Tibial nerve (tissue), 3 donors: ENCODE measurements around the gene EPHA6.

Experiments used
- POLR2A ChIP-seq, 2 donors: fragments of 450-650 bp; IDR thresholded peaks; one replicate each; pipeline ENCODE4 v1.6.1; 2017; ENCODE audit warnings: antibody characterized with exemption in 2 of 2, mild to moderate bottlenecking in 2 of 2, moderate library complexity in 2 of 2
- TF ChIP-seq, protein P1 (sequence below), 5 experiments: fragments of 200-600 bp in 3 of 5; fragments of 450-650 bp in 2 of 5; sonication (generic) in 3 of 5; IDR thresholded peaks; one replicate each; pipeline ENCODE4 v1.5.1; 2016 to 2019; ENCODE audit warnings: antibody characterized with exemption in 5 of 5, mild to moderate bottlenecking in 3 of 5, moderate library complexity in 2 of 5

GRCh38 chr3:97391167-97391566, 576.8 kb downstream of the EPHA6 start:
- TF ChIP-seq, protein P1, sequence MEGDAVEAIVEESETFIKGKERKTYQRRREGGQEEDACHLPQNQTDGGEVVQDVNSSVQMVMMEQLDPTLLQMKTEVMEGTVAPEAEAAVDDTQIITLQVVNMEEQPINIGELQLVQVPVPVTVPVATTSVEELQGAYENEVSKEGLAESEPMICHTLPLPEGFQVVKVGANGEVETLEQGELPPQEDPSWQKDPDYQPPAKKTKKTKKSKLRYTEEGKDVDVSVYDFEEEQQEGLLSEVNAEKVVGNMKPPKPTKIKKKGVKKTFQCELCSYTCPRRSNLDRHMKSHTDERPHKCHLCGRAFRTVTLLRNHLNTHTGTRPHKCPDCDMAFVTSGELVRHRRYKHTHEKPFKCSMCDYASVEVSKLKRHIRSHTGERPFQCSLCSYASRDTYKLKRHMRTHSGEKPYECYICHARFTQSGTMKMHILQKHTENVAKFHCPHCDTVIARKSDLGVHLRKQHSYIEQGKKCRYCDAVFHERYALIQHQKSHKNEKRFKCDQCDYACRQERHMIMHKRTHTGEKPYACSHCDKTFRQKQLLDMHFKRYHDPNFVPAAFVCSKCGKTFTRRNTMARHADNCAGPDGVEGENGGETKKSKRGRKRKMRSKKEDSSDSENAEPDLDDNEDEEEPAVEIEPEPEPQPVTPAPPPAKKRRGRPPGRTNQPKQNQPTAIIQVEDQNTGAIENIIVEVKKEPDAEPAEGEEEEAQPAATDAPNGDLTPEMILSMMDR (IDR thresholded peaks at IDR 0.05), result no peak
- TF ChIP-seq POLR2A (IDR thresholded peaks at IDR 0.05), result no peak
